M059J (cell line): ENCODE measurements around the gene UBP1. TPM values are rescaled to one million over a fixed set of nuclear protein-coding genes. Genes with fewer than 3 reads are reported as not detected.

Experiments used
- DNase-seq: peaks from one replicate; pipeline ENCODE4 v3.0.0-alpha.2; 2012; ENCODE audit warnings: low read depth
- total RNA-seq: library from RNA; depleted of rRNA; stranded (reverse); fragments of >200 nt; shearing (Covaris generic); gene quantifications from 2 replicates; pipeline ENCODE4 v1.2.3, GENCODE V29; 2014

UBP1 gene
- total RNA-seq, 1 experiment from 2014 or later, result 23.9 TPM

GRCh38 chr3:33391255-33391995, 48.8 kb downstream of the UBP1 start:
- no peak for DNase-seq

- DNase-seq, result no peak
Observed at GRCh38 chr3:33389908-33390307, 50.3 kb downstream of the UBP1 start.

GRCh38 chr3:33388374-33389100, 51.7 kb downstream of the UBP1 start:
- DNase-seq, result peak; percentile 37

- DNase-seq, result no peak
Observed at GRCh38 chr3:33386631-33387030, 53.6 kb downstream of the UBP1 start.

GRCh38 chr3:33385423-33385822, 54.8 kb downstream of the UBP1 start:
- no peak for DNase-seq

- DNase-seq, result no peak
Observed at GRCh38 chr3:33383951-33384350, 56.3 kb downstream of the UBP1 start.

GRCh38 chr3:33380653-33381052, 59.6 kb downstream of the UBP1 start:
- no peak for DNase-seq

GRCh38 chr3:33377931-33378330, 62.3 kb downstream of the UBP1 start:
- DNase-seq, result peak; percentile 79

GRCh38 chr3:33377489-33377888, 62.7 kb downstream of the UBP1 start:
- DNase-seq, result no peak

- no peak for DNase-seq
Observed at GRCh38 chr3:33373082-33373437, 67.1 kb downstream of the UBP1 start.

GRCh38 chr3:33372218-33373081, 67.8 kb downstream of the UBP1 start:
- peak; percentile 74 for DNase-seq

- DNase-seq, result peak; percentile 36
Observed at GRCh38 chr3:33364531-33365128, 75.6 kb downstream of the UBP1 start.

GRCh38 chr3:33364060-33364459, 76.1 kb downstream of the UBP1 start:
- DNase-seq, result no peak

- DNase-seq, result peak; percentile 54
Observed at GRCh38 chr3:33363113-33363800, 76.9 kb downstream of the UBP1 start.

GRCh38 chr3:33360136-33360825, 79.9 kb downstream of the UBP1 start:
- DNase-seq, result peak; percentile 76

- no peak for DNase-seq
Observed at GRCh38 chr3:33358172-33358781, 81.9 kb downstream of the UBP1 start.

- DNase-seq, result peak; percentile 68
Observed at GRCh38 chr3:33355611-33356010, 84.6 kb downstream of the UBP1 start.

GRCh38 chr3:33339758-33340157, 100.4 kb downstream of the UBP1 start:
- DNase-seq, result no peak

- DNase-seq, result peak; percentile 5
Observed at GRCh38 chr3:33338936-33339465, 101.2 kb downstream of the UBP1 start.
